ENCODE results near the gene NT5C3B.

The NT5C3B gene

DNA sequence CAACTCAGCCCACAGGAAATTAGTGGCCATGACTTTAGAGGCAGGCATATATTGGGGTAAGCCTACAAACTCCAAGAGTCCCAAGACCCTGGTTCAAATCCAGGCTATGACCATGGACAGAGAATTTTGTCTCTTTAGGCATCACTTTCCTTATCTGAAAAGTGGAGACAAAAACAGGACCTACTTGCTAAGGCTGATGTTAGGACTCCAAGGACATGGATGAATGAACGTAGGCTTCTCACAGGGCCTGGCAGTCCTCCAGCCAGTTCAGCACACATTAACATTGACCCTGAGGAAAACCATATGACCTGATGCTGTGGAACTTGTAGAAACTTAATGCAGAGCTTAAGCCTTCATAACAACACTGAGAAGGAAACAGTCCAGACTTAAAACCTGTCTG is 21.8 kb downstream of the NT5C3B start:
- DNase-seq (ENCODE audit: low read depth) = peak; percentile 55
- TF ChIP-seq, protein P1, sequence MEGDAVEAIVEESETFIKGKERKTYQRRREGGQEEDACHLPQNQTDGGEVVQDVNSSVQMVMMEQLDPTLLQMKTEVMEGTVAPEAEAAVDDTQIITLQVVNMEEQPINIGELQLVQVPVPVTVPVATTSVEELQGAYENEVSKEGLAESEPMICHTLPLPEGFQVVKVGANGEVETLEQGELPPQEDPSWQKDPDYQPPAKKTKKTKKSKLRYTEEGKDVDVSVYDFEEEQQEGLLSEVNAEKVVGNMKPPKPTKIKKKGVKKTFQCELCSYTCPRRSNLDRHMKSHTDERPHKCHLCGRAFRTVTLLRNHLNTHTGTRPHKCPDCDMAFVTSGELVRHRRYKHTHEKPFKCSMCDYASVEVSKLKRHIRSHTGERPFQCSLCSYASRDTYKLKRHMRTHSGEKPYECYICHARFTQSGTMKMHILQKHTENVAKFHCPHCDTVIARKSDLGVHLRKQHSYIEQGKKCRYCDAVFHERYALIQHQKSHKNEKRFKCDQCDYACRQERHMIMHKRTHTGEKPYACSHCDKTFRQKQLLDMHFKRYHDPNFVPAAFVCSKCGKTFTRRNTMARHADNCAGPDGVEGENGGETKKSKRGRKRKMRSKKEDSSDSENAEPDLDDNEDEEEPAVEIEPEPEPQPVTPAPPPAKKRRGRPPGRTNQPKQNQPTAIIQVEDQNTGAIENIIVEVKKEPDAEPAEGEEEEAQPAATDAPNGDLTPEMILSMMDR (conservative IDR thresholded peaks at IDR 0.05; ENCODE audit: control insufficient read depth, insufficient read depth, low read depth, low read length) = no peak
- peak overlapping the region; percentile 76 for H3K4me3 ChIP-seq (ENCODE audit: control insufficient read depth, low read depth, low read length)

DNA sequence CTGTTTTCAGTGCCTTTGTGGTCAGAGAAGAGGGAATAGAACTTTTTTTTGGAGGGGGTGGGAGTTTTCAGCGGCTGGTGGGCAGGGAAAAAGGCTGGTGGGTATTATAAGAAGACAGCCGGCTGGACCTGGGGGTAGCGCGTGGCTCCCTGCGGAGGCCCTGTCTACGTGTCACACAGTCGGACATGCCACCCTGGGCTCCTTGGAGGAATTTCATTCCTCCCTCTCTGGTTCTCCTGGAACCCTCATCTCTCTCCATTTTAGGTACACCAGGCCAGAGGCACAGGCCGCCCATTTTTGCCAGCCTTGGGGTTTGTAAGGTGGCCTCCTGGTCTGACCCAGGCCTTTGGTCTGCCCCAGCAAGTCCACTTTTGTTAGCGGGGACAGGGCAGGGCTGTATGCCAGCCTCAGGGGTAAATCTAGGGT is 22.3 kb downstream of the NT5C3B start:
- peak overlapping the region; percentile 76 for H3K4me3 ChIP-seq (ENCODE audit: control insufficient read depth, low read depth, low read length)
- DNase-seq (ENCODE audit: low read depth) = no peak
- TF ChIP-seq, protein P1 (conservative IDR thresholded peaks at IDR 0.05; ENCODE audit: control insufficient read depth, insufficient read depth, low read depth, low read length) = no peak

DNA sequence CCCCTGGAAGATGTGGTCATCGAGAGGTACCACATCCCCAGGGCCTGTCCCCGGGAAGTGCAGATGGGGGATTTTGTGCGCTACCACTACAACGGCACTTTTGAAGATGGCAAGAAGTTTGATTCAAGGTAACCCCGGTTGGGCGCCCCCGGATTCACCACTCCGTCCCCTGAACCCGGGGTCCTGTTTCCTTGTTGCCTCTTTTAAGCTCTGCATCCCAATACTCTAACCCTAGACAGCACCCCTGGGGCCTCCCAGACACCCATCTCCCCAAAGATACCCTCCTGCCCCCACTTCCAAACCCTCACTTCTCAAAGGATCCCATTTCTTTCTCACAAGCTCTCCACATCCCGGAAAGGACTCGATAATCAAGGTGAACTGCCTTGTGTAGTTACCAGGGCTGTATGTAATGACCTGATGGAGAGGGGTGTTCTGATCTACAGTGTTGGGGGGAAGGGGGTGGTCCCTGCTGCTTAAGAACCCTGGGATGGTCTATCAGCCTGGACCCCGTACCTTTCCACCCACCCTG is 22.8 kb downstream of the NT5C3B start:
- DNase-seq (ENCODE audit: low read depth) = no peak
- H3K4me3 ChIP-seq (ENCODE audit: control insufficient read depth, low read depth, low read length) = peak overlapping the region; percentile 76
- TF ChIP-seq, protein P1 (conservative IDR thresholded peaks at IDR 0.05; ENCODE audit: control insufficient read depth, insufficient read depth, low read depth, low read length) = no peak

DNA sequence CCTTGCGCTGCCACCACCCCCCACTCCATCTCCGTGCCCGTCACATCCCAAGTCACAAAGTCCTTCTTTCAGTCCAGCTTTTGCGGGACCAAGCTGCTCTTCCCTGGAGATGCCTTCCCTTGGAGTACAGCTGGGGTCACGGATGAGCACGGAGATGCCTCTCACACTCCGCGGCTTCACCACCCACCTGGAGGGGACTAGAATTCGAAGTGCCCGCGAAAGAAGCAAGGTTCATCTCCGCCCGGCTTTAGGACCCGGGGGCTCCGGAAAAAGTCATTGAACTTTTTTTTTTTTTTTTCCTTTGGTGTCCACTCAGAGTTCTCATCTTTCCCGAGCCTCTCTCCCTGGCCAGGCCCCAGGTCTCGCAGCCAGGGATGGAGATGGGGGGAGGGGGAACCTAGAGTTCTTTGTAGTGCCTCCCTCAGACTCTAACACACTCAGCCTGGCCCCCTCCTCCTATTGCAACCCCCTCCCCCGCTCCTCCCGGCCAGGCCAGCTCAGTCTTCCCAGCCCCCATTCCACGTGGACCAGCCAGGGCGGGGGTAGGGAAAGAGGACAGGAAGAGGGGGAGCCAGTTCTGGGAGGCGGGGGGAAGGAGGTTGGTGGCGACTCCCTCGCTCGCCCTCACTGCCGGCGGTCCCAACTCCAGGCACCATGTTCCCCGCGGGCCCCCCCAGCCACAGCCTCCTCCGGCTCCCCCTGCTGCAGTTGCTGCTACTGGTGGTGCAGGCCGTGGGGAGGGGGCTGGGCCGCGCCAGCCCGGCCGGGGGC is 23.5 kb downstream of the NT5C3B start, which contains the start of gene FKBP10:
FKBP10 (plus strand) TSS at position 624 of the 771 bp plus-strand sequence; CDS start at position 655, 31 bp downstream.
- DNase-seq (ENCODE audit: low read depth) = peak; percentile 81
- TF ChIP-seq, protein P1 (conservative IDR thresholded peaks at IDR 0.05; ENCODE audit: control insufficient read depth, insufficient read depth, low read depth, low read length) = no peak
- H3K4me3 ChIP-seq (ENCODE audit: control insufficient read depth, low read depth, low read length) = peak within 1 kb of the TSS; percentile 76

DNA sequence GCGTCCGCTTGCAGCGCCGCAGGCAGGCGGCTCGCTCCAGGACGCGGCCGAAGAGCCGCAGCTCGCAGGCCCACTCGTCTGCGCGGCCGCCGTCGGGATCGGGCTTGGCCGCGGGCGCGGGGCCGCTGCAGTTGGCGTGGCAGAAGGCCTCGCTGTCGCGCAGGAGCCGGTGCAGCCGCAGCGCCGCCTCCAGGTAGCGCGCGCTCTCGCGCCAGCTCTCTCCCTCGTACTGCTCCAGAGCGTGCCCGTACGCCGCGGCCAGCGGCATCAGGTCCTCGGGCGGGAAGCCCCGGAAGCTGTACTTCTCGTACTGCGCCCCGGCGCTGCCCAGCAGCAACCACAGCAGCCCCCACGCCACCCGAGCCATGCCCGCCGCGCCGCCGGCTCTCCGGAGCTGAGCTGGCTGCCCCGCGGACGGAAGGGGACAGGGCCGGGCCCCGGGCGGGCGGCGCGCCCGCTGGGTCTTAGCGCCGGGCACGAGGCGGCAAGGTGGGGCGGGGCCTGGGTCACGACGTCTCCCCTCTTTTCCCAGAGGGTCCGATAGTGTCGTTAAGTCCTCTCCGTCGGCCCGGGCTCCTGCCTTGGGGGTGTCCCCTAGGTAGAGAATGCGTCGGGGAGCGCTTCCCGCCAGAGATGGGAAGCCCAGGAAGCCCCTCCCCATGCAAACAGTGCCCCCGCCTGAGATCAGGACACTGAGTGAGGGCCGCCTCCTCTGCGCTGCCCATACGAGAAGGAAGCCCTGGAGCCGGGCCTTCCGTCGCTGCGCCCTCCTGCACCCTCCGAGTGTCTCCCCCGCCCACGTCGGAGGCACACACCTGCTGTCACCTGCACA is 24.3 kb downstream of the NT5C3B start, which contains the start of gene P3H4:
P3H4 (minus strand) TSS at position 401 of the 832 bp plus-strand sequence; CDS start at position 367, 34 bp downstream.
- H3K4me3 ChIP-seq (ENCODE audit: control insufficient read depth, low read depth, low read length) = peak within 1 kb of the TSS; percentile 76
- DNase-seq (ENCODE audit: low read depth) = peak; percentile 71
- TF ChIP-seq, protein P1 (conservative IDR thresholded peaks at IDR 0.05; ENCODE audit: control insufficient read depth, insufficient read depth, low read depth, low read length) = peak; percentile 40
